Astrocyte (in vitro differentiated cells and primary cell): ENCODE measurements around the gene BCAT1. TPM values are rescaled to one million over a fixed set of nuclear protein-coding genes. Genes with fewer than 3 reads are reported as not detected.

Source experiments
- DNase-seq: peaks from one replicate; pipeline ENCODE4 v3.0.0-alpha.2; 2010; ENCODE audit warnings: low read depth
- FAIRE-seq: peaks from 2 replicates; lab custom pipeline; 2011; peaks lifted over from hg19 to GRCh38; lab: Jason Lieb, UNC
- H2AFZ ChIP-seq: 2 replicates; pipeline ENCODE4 v1.6.0; 2012; ENCODE audit warnings: low read depth, low read length, inconsistent platforms
- H3K27ac ChIP-seq: 2 replicates; pipeline ENCODE4 v1.5.1; 2011; ENCODE audit warnings: low read depth, low read length, inconsistent platforms
- H3K27me3 ChIP-seq: 2 replicates; pipeline ENCODE4 v1.6.0; 2011; ENCODE audit warnings: low read length, inconsistent platforms; ENCODE audit not compliant: insufficient read depth
- H3K36me3 ChIP-seq: 2 replicates; pipeline ENCODE4 v1.5.1; 2011; ENCODE audit warnings: low read length, inconsistent platforms; ENCODE audit not compliant: insufficient read depth
- H3K4me1 ChIP-seq: 2 replicates; pipeline ENCODE4 v1.5.1; 2011; ENCODE audit warnings: low read length, inconsistent platforms; ENCODE audit not compliant: insufficient read depth
- H3K4me2 ChIP-seq: 2 replicates; pipeline ENCODE4 v1.6.0; 2012; ENCODE audit warnings: low read length, inconsistent platforms
- H3K4me3 ChIP-seq: 2 replicates; pipeline ENCODE4 v1.5.1; 2011; ENCODE audit warnings: low read depth, mild to moderate bottlenecking, low read length, inconsistent platforms; ENCODE audit not compliant: insufficient read depth
- H3K79me2 ChIP-seq: 2 replicates; pipeline ENCODE4 v1.6.0; 2012; ENCODE audit warnings: mild to moderate bottlenecking, low read length, inconsistent platforms; ENCODE audit not compliant: insufficient read depth
- H3K9ac ChIP-seq: 2 replicates; pipeline ENCODE4 v1.6.0; 2012; ENCODE audit warnings: mild to moderate bottlenecking, low read length, inconsistent platforms
- H3K9me3 ChIP-seq: 2 replicates; pipeline ENCODE4 v1.5.1; 2012; ENCODE audit warnings: low read depth, mild to moderate bottlenecking, low read length, inconsistent platforms; ENCODE audit not compliant: insufficient read depth
- H4K20me1 ChIP-seq: 2 replicates; pipeline ENCODE4 v1.6.0; 2012; ENCODE audit warnings: low read length, inconsistent platforms; ENCODE audit not compliant: insufficient read depth
- H3K27ac Mint-ChIP-seq: one replicate; pipeline ENCODE4 v1.8.0; 2021; ENCODE audit warnings: mild to moderate bottlenecking, mixed read lengths; ENCODE audit not compliant: unreplicated experiment
- H3K27me3 Mint-ChIP-seq: one replicate; pipeline ENCODE4 v1.8.0; 2021; ENCODE audit warnings: low read depth, mixed read lengths; ENCODE audit not compliant: unreplicated experiment
- H3K36me3 Mint-ChIP-seq: one replicate; pipeline ENCODE4 v1.8.0; 2021; ENCODE audit warnings: low read depth, mixed read lengths; ENCODE audit not compliant: unreplicated experiment
- H3K4me1 Mint-ChIP-seq: one replicate; pipeline ENCODE4 v1.8.0; 2021; ENCODE audit warnings: low read depth, mixed read lengths; ENCODE audit not compliant: unreplicated experiment
- H3K4me3 Mint-ChIP-seq: one replicate; pipeline ENCODE4 v1.8.0; 2021; ENCODE audit warnings: mild to moderate bottlenecking, moderate library complexity, mixed read lengths; ENCODE audit not compliant: unreplicated experiment
- H3K9me3 Mint-ChIP-seq: one replicate; pipeline ENCODE4 v1.8.0; 2021; ENCODE audit warnings: mild to moderate bottlenecking, mixed read lengths; ENCODE audit not compliant: unreplicated experiment
- CTCF ChIP-seq: IDR thresholded peaks from 2 replicates; pipeline ENCODE4 v1.5.1; 2011; ENCODE audit warnings: low read depth, mild to moderate bottlenecking, inconsistent platforms, low read length, moderate library complexity; ENCODE audit not compliant: insufficient read depth
- EZH2 ChIP-seq: IDR thresholded peaks from 2 replicates; pipeline ENCODE4 v1.6.1; 2012; ENCODE audit warnings: mild to moderate bottlenecking, low read length, inconsistent platforms; ENCODE audit not compliant: insufficient read depth
- total RNA-seq: library from RNA; stranded (reverse); gene quantifications from 2 replicates; pipeline ENCODE4 v1.2.1, GENCODE V29; 2021

Gene BCAT1
- total RNA-seq, 1 donor from 2014 or later, result 476 TPM

GRCh38 chr12:24955853-24956252 is 7.0 kb upstream of the BCAT1 start:
- H3K27me3 Mint-ChIP-seq, result no peaks in the 10 kb centered on the region
- H3K4me1 ChIP-seq, result no peaks in the 10 kb centered on the region
- H3K4me3 Mint-ChIP-seq, result no peak overlapping the region
- H3K27ac Mint-ChIP-seq, result no peak overlapping the region
- no peaks in the 10 kb centered on the region for H3K9me3 ChIP-seq
- no peaks in the 10 kb centered on the region for H4K20me1 ChIP-seq
- no peaks in the 10 kb centered on the region for H3K27me3 ChIP-seq
- no peak overlapping the region for H2AFZ ChIP-seq
- H3K9me3 Mint-ChIP-seq, result no peaks in the 10 kb centered on the region
- no peaks in the 10 kb centered on the region for H3K36me3 ChIP-seq
- H3K9ac ChIP-seq, result no peak overlapping the region
- H3K27ac ChIP-seq, result no peak overlapping the region
- no peak overlapping the region for H3K4me3 ChIP-seq
- no peaks in the 10 kb centered on the region for H3K36me3 Mint-ChIP-seq
- no peak overlapping the region for H3K4me2 ChIP-seq
- FAIRE-seq (no peak), DNase-seq (no peak)
- H3K79me2 ChIP-seq, result no peaks in the 10 kb centered on the region
- TF ChIP-seq EZH2, result no peak
- TF ChIP-seq CTCF, result no peak
- H3K4me1 Mint-ChIP-seq, result peaks cover 5% of the 10 kb centered on the region

GRCh38 chr12:24955389-24955788 is 6.5 kb upstream of the BCAT1 start:
- no peaks in the 10 kb centered on the region for H3K27me3 ChIP-seq
- H3K4me1 ChIP-seq, result no peaks in the 10 kb centered on the region
- no peaks in the 10 kb centered on the region for H3K9me3 ChIP-seq
- TF ChIP-seq EZH2, result no peak
- TF ChIP-seq CTCF, result no peak
- Mint-ChIP-seq H3K4me1 (peaks cover 5% of the 10 kb centered on the region), H3K27ac (no peak overlapping the region), H3K9me3 (no peaks in the 10 kb centered on the region), H3K27me3 (no peaks in the 10 kb centered on the region), H3K36me3 (no peaks in the 10 kb centered on the region), H3K4me3 (no peak overlapping the region)
- DNase-seq (no peak), FAIRE-seq (no peak)
- no peak overlapping the region for H2AFZ ChIP-seq
- no peak overlapping the region for H3K4me3 ChIP-seq
- H3K36me3 ChIP-seq, result no peaks in the 10 kb centered on the region
- H3K79me2 ChIP-seq, result no peaks in the 10 kb centered on the region
- H3K27ac ChIP-seq, result no peak overlapping the region
- no peak overlapping the region for H3K9ac ChIP-seq
- H3K4me2 ChIP-seq, result no peak overlapping the region
- H4K20me1 ChIP-seq, result no peaks in the 10 kb centered on the region

- Histone ChIP-seq H3K4me1 (peaks cover 4% of the 10 kb centered on the region), H3K36me3 (no peaks in the 10 kb centered on the region), H4K20me1 (no peaks in the 10 kb centered on the region), H2AFZ (no peak overlapping the region), H3K4me3 (no peak overlapping the region), H3K79me2 (peaks cover under 1% of the 10 kb centered on the region), H3K9me3 (no peaks in the 10 kb centered on the region), H3K27ac (no peak overlapping the region), H3K4me2 (no peak overlapping the region), H3K9ac (no peak overlapping the region), H3K27me3 (no peaks in the 10 kb centered on the region)
- FAIRE-seq, result no peak
- no peaks in the 10 kb centered on the region for H3K9me3 Mint-ChIP-seq
- H3K36me3 Mint-ChIP-seq, result no peaks in the 10 kb centered on the region
- no peak for TF ChIP-seq CTCF
- no peak for TF ChIP-seq EZH2
- H3K4me1 Mint-ChIP-seq, result peaks cover 9% of the 10 kb centered on the region
- no peaks in the 10 kb centered on the region for H3K27me3 Mint-ChIP-seq
- H3K4me3 Mint-ChIP-seq, result no peak overlapping the region
- H3K27ac Mint-ChIP-seq, result no peak overlapping the region
- no peak for DNase-seq
Observed at GRCh38 chr12:24954261-24954660, 5.4 kb upstream of the BCAT1 start.
